ENCODE measurements around the gene MEF2A. TPM values are rescaled to one million over a fixed set of nuclear protein-coding genes. Genes with fewer than 3 reads are reported as not detected.

MEF2A gene
- total and polyA plus RNA-seq, 10 of the 15 experiments (the other 5 are each of a cell fraction or from before 2014, with no cell fraction given): 7.2 to 46.7 (median 35.9) TPM

DNA sequence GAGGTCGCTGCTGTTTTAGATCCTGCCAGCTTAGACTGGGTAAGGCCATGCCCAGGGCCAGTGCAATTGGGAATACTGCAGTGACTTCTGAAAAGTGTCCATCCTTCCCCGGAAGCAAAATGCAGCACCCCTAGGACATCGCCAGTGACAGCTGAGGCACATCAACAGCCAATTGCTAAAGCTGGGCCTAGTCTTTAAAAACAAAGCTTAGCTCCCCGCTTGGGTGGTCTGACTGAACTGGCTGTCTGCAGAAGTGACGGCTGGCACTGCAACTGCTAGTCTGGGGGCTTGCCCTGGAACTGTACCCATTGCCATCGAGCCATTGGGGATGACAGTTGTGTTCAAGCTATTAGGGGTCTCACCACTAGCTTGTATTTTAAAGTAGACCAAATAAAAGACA lies 163.1 kb downstream of the MEF2A start (continued):
- no peak for TF ChIP-seq SREBF2 (IDR thresholded peaks at IDR 0.05; ENCODE audit: low read length)
- TF ChIP-seq, protein P1, sequence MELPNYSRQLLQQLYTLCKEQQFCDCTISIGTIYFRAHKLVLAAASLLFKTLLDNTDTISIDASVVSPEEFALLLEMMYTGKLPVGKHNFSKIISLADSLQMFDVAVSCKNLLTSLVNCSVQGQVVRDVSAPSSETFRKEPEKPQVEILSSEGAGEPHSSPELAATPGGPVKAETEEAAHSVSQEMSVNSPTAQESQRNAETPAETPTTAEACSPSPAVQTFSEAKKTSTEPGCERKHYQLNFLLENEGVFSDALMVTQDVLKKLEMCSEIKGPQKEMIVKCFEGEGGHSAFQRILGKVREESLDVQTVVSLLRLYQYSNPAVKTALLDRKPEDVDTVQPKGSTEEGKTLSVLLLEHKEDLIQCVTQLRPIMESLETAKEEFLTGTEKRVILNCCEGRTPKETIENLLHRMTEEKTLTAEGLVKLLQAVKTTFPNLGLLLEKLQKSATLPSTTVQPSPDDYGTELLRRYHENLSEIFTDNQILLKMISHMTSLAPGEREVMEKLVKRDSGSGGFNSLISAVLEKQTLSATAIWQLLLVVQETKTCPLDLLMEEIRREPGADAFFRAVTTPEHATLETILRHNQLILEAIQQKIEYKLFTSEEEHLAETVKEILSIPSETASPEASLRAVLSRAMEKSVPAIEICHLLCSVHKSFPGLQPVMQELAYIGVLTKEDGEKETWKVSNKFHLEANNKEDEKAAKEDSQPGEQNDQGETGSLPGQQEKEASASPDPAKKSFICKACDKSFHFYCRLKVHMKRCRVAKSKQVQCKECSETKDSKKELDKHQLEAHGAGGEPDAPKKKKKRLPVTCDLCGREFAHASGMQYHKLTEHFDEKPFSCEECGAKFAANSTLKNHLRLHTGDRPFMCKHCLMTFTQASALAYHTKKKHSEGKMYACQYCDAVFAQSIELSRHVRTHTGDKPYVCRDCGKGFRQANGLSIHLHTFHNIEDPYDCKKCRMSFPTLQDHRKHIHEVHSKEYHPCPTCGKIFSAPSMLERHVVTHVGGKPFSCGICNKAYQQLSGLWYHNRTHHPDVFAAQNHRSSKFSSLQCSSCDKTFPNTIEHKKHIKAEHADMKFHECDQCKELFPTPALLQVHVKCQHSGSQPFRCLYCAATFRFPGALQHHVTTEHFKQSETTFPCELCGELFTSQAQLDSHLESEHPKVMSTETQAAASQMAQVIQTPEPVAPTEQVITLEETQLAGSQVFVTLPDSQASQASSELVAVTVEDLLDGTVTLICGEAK (IDR thresholded peaks at IDR 0.05; ENCODE audit: borderline replicate concordance): no peak

DNA sequence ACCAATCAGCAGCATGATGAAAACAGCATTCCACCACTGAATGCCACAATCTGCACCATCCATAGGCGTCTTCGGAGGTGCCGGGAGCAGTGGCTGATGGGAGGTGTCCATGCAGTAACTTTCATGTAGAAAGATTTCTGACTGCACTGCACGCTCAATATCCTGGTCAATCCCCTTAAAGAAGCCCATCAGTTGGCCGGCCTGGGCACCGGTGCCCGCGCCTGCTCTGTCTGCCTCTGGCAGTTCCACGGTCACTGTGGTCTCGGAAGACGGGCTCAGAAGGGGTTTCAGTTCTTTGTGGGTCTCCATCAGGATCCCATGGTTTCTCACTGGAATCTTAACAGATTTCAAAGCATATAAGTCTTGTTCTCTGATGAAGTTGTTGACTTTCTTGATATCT lies 163.5 kb downstream of the MEF2A start:
- Histone ChIP-seq H3K4me2 (ENCODE audit: control insufficient read depth, insufficient read depth) (no peak overlapping the region), H3K27me3 (replicated peaks in 1 of 2; ENCODE audit: control insufficient read depth in 2 of 2, insufficient read depth in 2 of 2, low read length in 1 of 2) (no peaks in the 10 kb centered on the region), H3K36me3 (ENCODE audit: control insufficient read depth in 2 of 2, insufficient read depth in 2 of 2, low read length in 1 of 2) (no peaks in the 10 kb centered on the region), H3K27ac (ENCODE audit: control insufficient read depth, insufficient read depth) (no peak overlapping the region), H3K4me3 (no peak overlapping the region), H3K79me2 (ENCODE audit: control insufficient read depth, insufficient read depth, low read length) (no peaks in the 10 kb centered on the region), H3K9me3 (replicated peaks; ENCODE audit: control insufficient read depth, insufficient read depth, low read length) (no peaks in the 10 kb centered on the region), H3K9ac (ENCODE audit: control insufficient read depth, insufficient read depth, low read length) (no peak overlapping the region), H3K4me1 (ENCODE audit: control insufficient read depth, insufficient read depth, low read length) (no peaks in the 10 kb centered on the region), H2AFZ (ENCODE audit: control insufficient read depth, low read depth, low read length) (no peak overlapping the region), H4K20me1 (ENCODE audit: control insufficient read depth, insufficient read depth) (no peaks in the 10 kb centered on the region)
- no peak for FAIRE-seq
- CTCF ChIA-PET: interaction anchor here (0.7 to 3.6 kb wide), 8 partner anchors 12 to 624 kb away, joined by 3 to 42 read pairs (median 6); partner anchors contain the start of gene SYNM
- POLR2A ChIA-PET: no interaction called here
- in situ Hi-C loops (cut with MboI) (loop anchor here (25.0 kb wide), 1 partner anchor 617 kb away; the partner anchor contains the start of gene SYNM), intact Hi-C loops (cut with micrococcal nuclease; ENCODE audit: unreplicated experiment) (no loop called here)
- SMC1A ChIA-PET (ENCODE audit: uncharacterized antibody, unreplicated experiment): interaction anchor here (0.6 to 2.0 kb wide), 8 partner anchors 10 to 469 kb away, joined by 3 to 9 read pairs (median 4); no protein-coding TSS in a partner anchor
- ATAC-seq: no peak
- BruUV-seq (replicated peaks): no TSS peak
- DNase-seq (ENCODE audit: low read depth, low spot score): no peak
- TF ChIP-seq TAF1 (IDR thresholded peaks at IDR 0.05; ENCODE audit: borderline replicate concordance, low read depth, low read length): no peak
- TF ChIP-seq NR2F1 (conservative IDR thresholded peaks at IDR 0.05): no peak
- TF ChIP-seq RAD51 (IDR thresholded peaks at IDR 0.05): no peak
- TF ChIP-seq, protein P2, sequence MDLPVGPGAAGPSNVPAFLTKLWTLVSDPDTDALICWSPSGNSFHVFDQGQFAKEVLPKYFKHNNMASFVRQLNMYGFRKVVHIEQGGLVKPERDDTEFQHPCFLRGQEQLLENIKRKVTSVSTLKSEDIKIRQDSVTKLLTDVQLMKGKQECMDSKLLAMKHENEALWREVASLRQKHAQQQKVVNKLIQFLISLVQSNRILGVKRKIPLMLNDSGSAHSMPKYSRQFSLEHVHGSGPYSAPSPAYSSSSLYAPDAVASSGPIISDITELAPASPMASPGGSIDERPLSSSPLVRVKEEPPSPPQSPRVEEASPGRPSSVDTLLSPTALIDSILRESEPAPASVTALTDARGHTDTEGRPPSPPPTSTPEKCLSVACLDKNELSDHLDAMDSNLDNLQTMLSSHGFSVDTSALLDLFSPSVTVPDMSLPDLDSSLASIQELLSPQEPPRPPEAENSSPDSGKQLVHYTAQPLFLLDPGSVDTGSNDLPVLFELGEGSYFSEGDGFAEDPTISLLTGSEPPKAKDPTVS (IDR thresholded peaks at IDR 0.05; ENCODE audit: low read depth, low read length): no peak
- no peak for TF ChIP-seq HCFC1 (IDR thresholded peaks at IDR 0.05; ENCODE audit: low read length)
- TF ChIP-seq, protein P3, sequence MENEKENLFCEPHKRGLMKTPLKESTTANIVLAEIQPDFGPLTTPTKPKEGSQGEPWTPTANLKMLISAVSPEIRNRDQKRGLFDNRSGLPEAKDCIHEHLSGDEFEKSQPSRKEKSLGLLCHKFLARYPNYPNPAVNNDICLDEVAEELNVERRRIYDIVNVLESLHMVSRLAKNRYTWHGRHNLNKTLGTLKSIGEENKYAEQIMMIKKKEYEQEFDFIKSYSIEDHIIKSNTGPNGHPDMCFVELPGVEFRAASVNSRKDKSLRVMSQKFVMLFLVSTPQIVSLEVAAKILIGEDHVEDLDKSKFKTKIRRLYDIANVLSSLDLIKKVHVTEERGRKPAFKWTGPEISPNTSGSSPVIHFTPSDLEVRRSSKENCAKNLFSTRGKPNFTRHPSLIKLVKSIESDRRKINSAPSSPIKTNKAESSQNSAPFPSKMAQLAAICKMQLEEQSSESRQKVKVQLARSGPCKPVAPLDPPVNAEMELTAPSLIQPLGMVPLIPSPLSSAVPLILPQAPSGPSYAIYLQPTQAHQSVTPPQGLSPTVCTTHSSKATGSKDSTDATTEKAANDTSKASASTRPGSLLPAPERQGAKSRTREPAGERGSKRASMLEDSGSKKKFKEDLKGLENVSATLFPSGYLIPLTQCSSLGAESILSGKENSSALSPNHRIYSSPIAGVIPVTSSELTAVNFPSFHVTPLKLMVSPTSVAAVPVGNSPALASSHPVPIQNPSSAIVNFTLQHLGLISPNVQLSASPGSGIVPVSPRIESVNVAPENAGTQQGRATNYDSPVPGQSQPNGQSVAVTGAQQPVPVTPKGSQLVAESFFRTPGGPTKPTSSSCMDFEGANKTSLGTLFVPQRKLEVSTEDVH (IDR thresholded peaks at IDR 0.05; ENCODE audit: low read depth, partially characterized antibody): no peak
- TF ChIP-seq NFIC (IDR thresholded peaks at IDR 0.05; ENCODE audit: low read depth, low read length): no peak
- TF ChIP-seq, protein P4, sequence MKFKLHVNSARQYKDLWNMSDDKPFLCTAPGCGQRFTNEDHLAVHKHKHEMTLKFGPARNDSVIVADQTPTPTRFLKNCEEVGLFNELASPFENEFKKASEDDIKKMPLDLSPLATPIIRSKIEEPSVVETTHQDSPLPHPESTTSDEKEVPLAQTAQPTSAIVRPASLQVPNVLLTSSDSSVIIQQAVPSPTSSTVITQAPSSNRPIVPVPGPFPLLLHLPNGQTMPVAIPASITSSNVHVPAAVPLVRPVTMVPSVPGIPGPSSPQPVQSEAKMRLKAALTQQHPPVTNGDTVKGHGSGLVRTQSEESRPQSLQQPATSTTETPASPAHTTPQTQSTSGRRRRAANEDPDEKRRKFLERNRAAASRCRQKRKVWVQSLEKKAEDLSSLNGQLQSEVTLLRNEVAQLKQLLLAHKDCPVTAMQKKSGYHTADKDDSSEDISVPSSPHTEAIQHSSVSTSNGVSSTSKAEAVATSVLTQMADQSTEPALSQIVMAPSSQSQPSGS (IDR thresholded peaks at IDR 0.05; ENCODE audit: low read length): no peak
- TF ChIP-seq POU2F2 (IDR thresholded peaks at IDR 0.05; ENCODE audit: borderline replicate concordance, low read depth, low read length): no peak
- no peak for TF ChIP-seq CHD2 (IDR thresholded peaks at IDR 0.05; ENCODE audit: borderline replicate concordance, low read depth, low read length)
- no peak for TF ChIP-seq YBX1 (IDR thresholded peaks at IDR 0.05)
- no peak for TF ChIP-seq KDM1A (IDR thresholded peaks at IDR 0.05; ENCODE audit: borderline replicate concordance)
- 91% methylated on average over 11 of the region's 11 CpGs for WGBS (ENCODE audit: insufficient coverage, insufficient replicate concordance, low lambda C conversion rate, missing lambda C conversion rate)
- RAD21 ChIA-PET (ENCODE audit: unreplicated experiment): interaction anchor here (1.8 to 2.8 kb wide), 3 partner anchors 25 to 456 kb away, joined by 4 to 14 read pairs (median 5); no protein-coding TSS in a partner anchor
